GM19324 (cell line): ENCODE results near the gene SOHLH1.

Experiments
- ATAC-seq: cut with Tn5 transposase; IDR thresholded peaks from one replicate; pipeline ENCODE4 v1.9.1; 2021; ENCODE audit warnings: mild to moderate bottlenecking, moderate library complexity; ENCODE audit not compliant: unreplicated experiment, low FRiP score

Gene SOHLH1, protein sequence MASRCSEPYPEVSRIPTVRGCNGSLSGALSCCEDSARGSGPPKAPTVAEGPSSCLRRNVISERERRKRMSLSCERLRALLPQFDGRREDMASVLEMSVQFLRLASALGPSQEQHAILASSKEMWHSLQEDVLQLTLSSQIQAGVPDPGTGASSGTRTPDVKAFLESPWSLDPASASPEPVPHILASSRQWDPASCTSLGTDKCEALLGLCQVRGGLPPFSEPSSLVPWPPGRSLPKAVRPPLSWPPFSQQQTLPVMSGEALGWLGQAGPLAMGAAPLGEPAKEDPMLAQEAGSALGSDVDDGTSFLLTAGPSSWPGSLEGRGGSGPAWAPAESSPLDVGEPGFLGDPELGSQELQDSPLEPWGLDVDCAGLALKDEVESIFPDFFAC

GRCh38 chr9:135699440-135699839, at the start of gene SOHLH1:
SOHLH1 (minus strand) TSS chr9:135699481; CDS start chr9:135699467, 14 bp downstream.
- ATAC-seq, result no peak

- ATAC-seq, result no peak
Measured at GRCh38 chr9:135748676-135749075, 49.4 kb upstream of the SOHLH1 start.

DNA sequence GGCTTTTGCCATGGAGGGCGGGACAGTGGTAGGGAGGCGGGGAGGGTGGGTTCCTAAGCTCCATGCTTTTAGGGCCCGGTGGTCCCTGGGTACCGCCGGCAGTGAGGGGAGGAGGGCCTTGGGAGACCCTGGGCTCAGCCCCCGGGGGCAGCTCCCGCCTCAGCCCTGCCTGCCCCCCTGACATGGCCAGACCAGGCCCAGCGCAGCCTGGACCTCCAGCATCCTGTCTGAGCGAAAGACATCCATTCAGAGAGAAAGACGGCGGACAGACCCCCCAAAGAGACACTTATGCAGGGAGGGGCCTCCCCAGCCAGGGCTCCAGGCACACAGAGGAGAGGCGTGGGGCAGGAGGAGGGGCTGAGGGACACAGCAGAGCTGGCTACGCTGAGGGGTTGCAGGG, 48.0 kb upstream of the SOHLH1 start:
- no peak for ATAC-seq

GRCh38 chr9:135746565-135746964, 47.3 kb upstream of the SOHLH1 start:
- ATAC-seq, result no peak

DNA sequence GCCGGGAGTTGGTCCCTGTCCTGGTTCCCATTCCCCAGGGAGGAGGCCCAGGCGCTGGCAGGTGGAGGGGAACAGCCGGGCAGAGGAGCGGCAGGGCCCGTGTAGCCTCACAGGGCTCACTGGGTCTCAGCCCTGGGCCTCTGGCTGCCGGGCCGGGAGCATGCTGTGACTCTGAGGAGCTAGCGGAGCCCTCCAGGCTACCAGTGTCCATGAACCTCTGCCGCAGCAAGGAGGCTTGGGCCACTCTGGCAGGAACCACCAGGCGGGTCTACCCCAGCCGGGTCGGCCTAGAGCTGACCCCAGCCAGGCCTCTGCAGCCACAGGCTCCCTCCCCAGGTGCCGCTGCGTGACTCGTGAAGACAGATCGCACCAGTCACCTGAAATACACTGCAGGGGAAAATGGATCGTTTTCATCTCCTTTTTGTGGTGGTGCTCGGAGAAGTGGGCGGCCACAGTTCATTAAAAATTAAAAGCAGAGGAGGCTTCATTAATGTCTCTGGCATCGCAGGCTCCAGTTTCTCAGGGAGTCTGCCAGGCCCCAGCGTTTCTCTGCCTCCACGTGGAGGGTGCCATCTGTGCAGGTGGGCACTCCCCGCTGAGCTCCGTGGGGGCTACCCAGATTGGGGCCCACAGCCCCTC, 46.5 kb upstream of the SOHLH1 start:
- no peak for ATAC-seq

GRCh38 chr9:135745189-135745588, 45.9 kb upstream of the SOHLH1 start:
- ATAC-seq, result no peak

GRCh38 chr9:135744333-135745070, 45.2 kb upstream of the SOHLH1 start:
- no peak for ATAC-seq

DNA sequence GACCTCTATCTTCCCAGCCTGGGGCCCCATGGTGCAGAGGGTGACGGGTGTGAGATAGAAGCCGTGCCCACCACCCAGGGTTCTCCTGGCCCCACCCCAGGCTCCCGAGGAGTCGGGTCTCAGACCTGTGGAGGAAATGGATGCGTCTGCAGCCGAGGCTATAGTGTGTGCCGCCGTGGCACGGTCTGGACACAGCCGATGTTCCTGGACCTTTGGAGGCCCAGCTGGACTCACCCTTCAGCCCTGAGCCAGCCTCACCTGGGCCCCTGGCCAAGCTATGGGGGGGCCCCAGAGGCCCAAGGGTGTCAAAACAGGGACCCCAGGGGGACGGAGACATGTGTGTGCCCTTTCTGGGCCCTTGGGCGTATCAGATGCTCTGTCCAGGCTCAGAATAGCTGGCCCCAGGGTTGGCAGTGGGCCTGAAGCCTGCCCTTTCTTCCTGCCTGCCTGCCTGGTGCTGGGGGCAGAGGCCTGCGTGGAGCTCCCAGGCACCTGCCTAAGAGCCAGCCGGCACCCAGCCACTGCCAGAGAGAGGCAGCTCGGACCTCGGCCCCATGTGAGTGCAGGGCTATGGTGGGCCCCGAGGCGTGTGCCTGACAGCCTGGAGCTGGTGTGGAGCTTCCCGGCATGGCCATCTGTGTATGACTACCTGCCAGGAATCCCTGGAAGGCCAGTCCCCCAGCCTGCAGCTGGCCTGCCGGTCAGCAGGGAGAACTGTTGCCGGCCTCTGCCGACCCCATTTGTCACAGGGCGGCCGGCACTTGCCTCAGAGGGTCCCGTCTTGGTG, 44.5 kb upstream of the SOHLH1 start:
- no peak for ATAC-seq

DNA sequence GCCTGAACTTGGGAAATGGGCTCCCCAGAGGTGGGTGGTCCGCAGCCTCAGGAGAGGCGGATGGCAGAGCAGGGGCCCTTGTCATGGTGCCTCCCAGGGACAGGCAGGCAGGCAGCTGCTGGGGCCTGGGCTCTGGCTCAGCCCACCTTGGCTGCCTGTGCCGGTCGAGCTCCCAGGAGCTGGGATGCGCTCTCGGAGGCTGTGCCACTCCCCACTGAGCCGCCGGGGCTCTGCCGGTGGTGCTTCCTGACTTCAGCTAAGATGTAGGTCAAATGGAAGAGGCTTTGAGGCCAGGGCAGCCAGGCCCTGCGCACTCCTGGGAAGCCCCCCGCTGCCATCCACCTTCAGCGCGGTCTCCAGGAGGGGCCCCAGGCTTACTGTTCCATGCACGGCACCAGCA, 43.7 kb upstream of the SOHLH1 start:
- ATAC-seq, result no peak

DNA sequence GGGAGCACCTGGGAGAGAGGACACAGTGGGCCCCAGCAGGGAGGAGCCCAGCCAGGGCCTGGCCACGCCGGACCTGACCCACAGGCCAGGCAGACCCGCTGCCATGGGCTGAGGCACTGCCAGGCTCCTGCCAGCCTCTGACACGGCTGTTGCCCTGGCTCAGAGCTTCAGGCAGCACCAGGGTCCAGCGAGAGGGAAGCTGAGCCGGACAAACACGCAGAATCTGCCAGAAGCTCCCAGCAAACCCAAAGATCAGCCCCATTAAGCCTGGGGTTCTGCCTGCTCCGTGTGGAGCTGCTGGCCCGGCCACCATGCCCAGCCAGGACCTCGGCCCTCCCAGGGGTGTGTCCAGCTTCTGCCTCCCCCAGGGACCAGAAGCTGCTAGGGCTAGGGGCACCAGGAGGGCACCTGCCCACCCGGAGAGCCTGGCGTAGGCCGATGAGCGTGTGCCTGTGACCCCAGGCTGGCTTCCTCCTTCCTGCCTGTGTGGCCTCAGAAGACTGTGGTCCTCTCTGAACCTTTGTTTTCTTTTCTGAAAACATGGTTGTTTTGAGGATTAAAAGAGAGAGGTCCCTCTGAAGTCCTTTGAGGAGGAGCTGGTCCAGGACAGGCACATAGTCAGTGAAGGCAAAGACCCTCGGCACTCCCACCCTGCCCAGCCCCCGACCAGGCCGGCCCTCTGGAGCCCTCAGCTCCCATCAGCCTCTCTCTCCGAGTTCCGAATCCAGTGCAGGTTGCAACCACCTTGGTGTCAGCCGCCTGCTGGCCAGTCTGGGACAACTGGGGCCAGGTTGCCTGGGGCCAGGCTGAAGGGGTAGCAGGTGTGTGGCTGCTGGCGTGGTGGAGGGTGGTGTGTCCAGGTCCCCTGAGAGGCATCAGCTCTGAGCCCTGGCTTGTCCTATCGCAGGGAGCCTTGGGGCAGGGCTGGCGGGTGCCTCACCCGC, 42.3 kb upstream of the SOHLH1 start:
- no peak for ATAC-seq

- ATAC-seq, result no peak
Measured at GRCh38 chr9:135739271-135740220, 40.3 kb upstream of the SOHLH1 start.

- no peak for ATAC-seq
Measured at GRCh38 chr9:135737840-135738521, 38.7 kb upstream of the SOHLH1 start.

- no peak for ATAC-seq
Measured at GRCh38 chr9:135736979-135737839, 37.9 kb upstream of the SOHLH1 start.

- ATAC-seq, result no peak
Measured at GRCh38 chr9:135736272-135736978, 37.1 kb upstream of the SOHLH1 start.

DNA sequence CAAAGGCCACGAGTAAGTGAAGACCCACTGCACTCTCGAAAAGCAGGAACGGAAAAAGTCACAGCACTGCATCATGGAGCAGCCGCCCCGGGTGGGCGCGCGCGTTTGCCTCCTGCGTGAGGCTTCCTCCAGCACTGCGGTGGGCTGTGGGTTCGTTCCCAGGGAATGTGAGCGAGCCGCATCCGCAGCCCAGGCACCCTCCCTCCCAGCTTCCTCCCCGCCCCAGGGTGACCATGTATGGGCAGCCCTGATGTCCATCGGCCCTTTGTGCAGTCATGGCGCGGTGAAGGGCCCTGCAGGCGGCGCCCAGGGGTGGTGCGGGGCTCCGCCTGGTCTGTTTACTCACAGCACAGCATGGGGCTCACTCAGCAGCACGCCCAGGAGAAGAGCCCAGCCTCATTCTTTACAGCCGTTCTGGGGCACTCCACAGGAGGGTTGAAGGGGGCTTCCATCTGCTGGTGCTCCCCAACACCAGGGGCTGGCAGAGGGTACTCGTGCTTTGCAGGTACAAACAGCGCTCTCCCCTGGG, 35.4 kb upstream of the SOHLH1 start:
- ATAC-seq, result no peak
